HG03095 (cell line): ENCODE data around the gene MTNR1A.
"Not testable (repeated sequence)": the region's sequence is repeated elsewhere in the genome, so short reads cannot be mapped to it uniquely, and the experiment has no call there.

ENCODE experiments used
- ATAC-seq: cut with Tn5 transposase; IDR thresholded peaks from one replicate; pipeline ENCODE4 v1.9.1; 2021; ENCODE audit warnings: moderate library complexity; ENCODE audit not compliant: unreplicated experiment

The MTNR1A gene

GRCh38 chr4:186563761-186564160 is 8.4 kb upstream of the MTNR1A start:
- ATAC-seq, result no peak

DNA sequence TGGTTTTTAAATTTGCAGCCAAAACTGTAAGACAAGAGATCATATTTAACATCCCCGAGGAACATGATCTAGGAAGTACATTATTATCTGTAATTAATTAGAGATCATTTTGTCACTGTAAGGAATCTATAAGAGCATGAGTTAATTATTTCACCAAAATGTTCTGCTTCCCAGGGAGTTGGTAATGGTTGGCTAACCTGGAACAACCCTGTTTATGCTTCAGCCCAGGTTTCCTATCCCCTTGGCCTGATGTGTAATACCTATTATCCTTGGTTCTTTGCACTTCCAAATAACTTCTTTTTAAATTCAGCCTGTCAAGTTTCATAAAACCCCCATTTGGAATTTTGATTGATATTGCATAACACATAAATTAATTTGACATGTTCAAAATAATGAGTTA is 6.4 kb upstream of the MTNR1A start:
- ATAC-seq, result no peak

GRCh38 chr4:186560647-186561046 is 5.3 kb upstream of the MTNR1A start:
- no peak for ATAC-seq

DNA sequence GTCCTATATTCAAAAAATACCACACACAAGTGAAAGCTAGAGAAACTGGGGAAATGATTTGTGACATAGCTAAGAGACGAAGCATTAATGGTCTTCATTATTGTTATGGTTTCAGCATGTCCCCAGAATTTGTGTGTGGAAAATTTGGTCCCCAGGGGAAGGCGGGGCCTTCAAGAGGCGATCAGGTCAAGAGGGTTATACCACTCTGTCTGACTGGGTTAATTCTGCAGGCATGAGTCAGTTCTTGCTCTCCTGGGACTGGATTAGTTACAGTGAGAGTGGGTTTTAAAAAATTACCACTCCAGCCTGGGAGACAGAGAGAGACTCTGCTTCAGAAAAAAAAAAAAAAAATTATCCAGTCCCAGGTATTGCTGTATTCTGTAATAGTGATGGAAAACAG is 2.1 kb upstream of the MTNR1A start:
- no peak for ATAC-seq

DNA sequence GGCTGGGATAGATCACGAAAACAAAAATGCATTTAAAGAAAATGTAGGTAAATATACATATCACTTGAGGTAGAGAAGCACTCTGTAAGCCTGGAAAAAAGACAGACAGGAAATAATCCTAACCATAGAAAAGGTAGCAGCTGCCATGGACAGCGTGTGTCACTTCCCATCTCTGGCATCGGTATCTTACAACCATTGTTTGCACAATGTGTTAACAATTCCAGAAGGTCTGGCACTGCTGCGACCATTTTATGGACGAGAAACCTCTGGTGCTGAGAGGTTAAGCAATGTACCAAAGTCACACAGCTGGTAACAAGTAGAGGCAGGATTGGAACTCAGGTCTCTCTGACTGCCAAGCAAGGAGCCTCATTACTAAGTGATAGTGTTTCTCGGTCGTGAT is 1.7 kb upstream of the MTNR1A start:
- ATAC-seq, result no peak

- ATAC-seq, result no peak
Observed at GRCh38 chr4:186554539-186554913, 841 bp downstream of the MTNR1A start.

GRCh38 chr4:186553717-186554116 is 1.6 kb downstream of the MTNR1A start:
- no peak for ATAC-seq

- ATAC-seq, result no peak
Observed at GRCh38 chr4:186551849-186552248, 3.5 kb downstream of the MTNR1A start.

DNA sequence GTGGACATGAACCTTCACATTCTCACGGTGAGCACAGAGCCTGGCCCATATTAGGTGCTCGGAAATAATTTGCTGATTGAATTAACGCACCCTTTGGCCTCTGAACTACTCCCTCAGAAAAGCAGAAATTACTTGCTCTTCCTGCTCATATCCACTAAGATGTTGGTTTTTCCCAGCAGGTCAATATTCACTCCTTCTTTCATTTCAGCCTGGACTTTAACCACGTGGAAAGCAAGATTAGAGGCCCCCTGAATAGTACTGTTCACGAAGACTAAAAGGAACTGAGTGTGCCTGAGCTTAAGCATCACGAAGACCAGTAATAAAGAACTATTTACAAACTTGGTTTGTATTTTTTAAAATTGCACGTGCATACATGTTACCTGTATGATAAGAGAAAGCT is 9.9 kb downstream of the MTNR1A start:
- no peak for ATAC-seq

GRCh38 chr4:186543206-186543605 is 12.2 kb downstream of the MTNR1A start:
- ATAC-seq, result no peak

GRCh38 chr4:186541801-186542200 is 13.6 kb downstream of the MTNR1A start:
- ATAC-seq, result no peak

DNA sequence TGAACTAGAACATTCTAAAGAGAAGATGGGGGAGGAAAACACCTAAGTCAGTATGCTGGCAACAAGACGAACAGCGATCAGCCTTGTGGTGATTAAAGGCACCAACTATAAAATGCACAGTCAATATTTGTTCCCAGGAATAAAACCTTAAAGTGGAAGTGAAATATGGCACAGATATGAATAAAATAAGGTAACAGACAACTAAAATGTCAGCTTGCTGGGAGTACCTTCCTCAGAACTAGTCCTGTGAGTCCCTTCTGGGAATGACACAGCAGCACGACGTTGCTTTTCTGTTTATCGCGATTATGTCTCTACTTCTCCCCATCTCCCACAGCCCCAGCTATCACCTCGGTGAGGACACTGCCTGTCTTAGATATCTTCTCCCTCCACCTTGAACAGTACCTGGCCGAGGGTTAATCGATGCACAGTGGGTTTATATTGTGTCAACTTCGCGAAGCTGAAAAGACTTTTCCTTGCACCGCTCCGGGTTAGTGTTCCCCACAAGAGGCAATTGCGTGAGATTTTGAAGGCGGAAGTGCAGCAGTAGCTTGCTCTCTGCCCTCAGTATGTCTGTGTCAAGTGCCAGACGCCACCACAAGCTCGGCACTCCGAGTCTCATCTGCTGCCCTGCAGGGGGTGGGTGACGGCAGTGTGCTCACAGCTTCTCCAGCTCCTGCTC is 17.4 kb downstream of the MTNR1A start:
- ATAC-seq, result no peak

DNA sequence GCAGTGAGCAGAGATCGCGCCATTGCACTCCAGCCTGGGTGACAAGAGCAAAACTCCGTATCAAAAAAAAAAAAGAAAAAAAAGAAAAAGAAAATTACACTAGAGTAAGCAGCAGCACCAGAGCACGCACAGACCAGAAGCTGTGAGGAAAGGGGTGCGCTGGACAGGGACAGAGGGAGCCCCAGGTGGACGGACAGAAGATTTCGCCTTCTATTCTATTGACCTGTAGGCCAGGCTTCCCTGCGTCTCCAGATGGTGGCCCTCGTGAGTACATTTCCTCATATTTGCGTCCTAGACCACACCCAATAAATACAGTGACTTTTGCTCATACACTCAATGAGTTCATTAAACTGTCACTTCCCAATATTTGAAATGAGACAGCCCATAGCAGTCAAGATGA is 19.1 kb downstream of the MTNR1A start:
- no peak for ATAC-seq

DNA sequence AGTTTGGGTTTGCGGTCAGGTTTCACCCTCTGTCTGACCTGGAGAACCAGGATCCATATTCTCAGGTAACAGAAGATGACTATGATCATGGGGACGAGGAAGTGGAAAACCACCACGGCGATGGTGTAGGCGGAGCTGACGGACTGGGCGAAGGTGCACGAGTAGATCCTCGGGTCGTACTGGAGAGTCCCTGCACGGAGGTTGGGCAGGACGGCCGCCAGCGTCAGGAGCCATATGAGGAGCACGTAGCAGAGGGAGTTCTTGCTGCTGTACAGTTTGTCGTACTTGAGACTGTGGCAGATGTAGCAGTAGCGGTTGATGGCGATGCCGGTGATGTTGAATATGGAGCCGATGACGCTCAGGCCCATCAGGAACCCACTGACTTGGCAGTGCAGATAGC is 21.3 kb downstream of the MTNR1A start:
- ATAC-seq, result no peak

GRCh38 chr4:186523927-186524326 is 31.4 kb downstream of the MTNR1A start:
- ATAC-seq, result not testable (repeated sequence)

DNA sequence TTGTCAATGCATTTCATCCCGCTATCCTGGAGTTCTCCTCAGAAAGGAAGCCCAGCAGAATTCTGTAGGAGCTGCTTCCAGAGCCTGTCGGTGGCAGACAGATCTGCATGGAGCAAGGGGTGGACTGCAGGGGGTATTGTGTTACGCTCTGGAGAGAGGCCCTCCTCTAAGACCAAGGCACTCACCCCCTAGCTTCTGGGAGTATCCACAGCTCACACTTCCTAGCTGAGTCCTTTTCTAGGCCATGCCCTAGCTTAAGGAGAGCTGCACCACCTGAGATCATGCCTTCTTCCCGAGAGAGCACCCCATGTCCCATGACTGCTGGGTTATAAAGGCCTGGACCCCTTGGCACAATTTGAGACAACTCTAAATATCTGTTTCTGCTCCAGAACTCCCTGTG is 39.1 kb downstream of the MTNR1A start:
- ATAC-seq, result no peak

DNA sequence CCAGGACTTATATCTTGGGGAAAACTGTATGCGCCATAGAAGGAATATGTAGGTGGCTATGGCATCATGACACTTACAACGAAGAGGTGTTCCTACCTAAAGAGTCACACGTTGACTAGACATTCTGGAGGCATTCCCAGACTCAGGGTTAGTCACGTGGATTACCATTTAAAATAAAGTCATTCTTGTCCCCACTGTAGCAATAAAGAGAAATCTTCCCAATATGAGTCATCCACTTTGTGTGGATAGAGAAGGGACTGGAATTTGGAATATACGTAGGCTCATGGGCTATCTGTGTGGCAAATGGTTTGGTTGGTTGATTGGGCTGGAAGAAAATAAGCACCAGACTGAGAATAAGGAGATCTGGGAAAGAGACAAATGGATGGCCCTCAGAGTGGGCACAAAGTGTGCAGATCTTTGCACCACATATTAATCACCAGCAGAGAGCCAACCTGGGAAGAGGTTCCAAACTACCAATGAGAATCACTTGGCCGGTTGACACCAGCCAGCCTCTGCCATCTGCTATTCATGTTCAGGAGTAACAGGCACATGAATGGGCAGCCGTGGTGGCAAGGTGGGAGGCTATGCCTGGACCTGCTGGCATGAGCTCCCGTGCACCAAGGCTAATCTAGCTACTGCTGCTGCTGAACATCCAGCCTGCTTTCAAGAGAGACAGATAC is 41.0 kb downstream of the MTNR1A start:
- no peak for ATAC-seq

- not testable (repeated sequence) for ATAC-seq
Observed at GRCh38 chr4:186504771-186505170, 50.6 kb downstream of the MTNR1A start.

DNA sequence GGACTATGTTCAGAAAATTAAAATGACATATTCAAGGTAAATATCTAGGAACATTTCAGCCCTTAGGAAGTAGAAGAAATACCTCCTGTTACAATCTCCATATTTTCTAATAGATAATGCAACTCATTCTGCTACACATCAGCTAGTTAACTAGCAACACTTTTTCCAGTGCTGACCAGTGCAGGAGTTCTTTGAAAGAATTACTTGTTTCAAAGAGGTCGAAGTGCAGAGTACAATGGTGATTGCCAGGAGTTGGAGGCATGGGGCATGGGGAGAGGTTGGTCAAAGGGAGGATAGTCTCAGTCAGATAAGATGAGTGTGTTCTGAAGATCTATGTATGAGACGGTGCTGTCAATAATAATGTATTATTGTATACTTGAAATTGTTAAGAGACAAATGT is 53.1 kb downstream of the MTNR1A start:
- no peak for ATAC-seq

DNA sequence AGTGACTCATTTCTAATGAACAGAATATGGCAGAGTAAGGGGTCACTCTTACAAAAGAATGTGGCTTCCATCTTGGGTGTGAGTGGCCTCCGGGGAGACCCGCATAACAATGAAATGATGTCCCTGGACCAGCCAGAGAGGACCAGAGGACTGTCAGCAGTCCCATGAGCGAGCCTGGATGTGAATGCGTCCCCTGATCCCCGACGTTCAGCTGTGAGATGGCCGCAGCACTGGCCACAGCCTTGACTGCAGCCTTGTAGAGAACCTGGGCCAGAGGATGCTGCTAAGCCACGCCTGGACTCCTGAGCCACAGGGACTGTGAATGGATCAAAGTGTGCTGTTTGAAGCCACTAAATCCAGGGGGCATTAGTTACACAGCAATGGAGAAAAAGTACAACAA is 53.8 kb downstream of the MTNR1A start:
- no peak for ATAC-seq

- no peak for ATAC-seq
Observed at GRCh38 chr4:186500721-186501304, 54.6 kb downstream of the MTNR1A start.

DNA sequence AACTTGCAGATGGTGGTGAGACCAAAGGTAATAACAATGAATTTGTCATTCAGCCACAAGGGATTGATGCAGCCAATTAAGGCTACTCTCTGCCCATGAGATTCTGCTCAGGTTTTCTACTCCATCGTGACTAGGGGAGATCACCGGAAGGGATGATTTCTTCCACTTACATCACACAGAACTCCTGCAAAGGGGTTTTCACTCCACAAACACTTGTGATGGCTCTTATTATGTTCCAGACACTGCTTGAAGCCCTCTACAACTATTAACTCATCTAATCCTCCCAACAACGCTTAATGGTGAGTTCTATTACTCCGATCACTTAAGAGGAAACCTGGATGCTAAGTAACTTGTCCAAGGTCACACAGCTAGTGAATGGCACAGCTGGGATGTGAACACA is 55.9 kb downstream of the MTNR1A start:
- ATAC-seq, result no peak

GRCh38 chr4:186497043-186497442 is 58.3 kb downstream of the MTNR1A start:
- ATAC-seq, result no peak
